ENCODE data around the gene CCDC88B.

DNA sequence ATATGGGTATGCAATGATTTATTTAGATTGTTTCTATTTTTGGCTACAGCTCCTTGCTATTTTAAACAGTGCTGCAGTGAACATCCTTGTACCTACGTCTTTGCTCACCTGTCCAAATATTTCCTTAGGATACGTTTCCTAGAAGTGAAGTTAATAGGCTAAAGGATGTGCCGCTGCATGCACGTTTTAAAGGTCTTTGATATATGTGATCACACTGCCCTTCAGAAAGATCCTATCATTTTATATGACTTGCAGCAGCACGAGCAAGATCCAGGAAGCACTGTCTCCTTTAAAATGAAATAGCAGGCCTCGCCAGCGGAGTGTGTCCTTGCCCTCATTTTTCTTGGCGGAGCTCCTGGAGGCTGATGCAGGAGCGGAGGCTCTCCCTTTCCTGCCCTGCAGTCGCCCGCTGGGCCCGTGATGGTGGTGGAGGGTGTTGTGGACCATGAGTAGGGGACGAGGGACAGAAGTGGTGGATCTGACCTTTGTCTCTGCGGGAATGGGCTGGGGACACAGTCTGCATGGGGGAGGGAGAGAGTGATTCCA lies 38.4 kb downstream of the CCDC88B start:
- TF ChIP-seq, protein P1, sequence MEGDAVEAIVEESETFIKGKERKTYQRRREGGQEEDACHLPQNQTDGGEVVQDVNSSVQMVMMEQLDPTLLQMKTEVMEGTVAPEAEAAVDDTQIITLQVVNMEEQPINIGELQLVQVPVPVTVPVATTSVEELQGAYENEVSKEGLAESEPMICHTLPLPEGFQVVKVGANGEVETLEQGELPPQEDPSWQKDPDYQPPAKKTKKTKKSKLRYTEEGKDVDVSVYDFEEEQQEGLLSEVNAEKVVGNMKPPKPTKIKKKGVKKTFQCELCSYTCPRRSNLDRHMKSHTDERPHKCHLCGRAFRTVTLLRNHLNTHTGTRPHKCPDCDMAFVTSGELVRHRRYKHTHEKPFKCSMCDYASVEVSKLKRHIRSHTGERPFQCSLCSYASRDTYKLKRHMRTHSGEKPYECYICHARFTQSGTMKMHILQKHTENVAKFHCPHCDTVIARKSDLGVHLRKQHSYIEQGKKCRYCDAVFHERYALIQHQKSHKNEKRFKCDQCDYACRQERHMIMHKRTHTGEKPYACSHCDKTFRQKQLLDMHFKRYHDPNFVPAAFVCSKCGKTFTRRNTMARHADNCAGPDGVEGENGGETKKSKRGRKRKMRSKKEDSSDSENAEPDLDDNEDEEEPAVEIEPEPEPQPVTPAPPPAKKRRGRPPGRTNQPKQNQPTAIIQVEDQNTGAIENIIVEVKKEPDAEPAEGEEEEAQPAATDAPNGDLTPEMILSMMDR (IDR thresholded peaks at IDR 0.05) = no peak
- no peak for TF ChIP-seq POLR2A (IDR thresholded peaks at IDR 0.05)

Measured in testis (tissue), 2 donors.